ENCODE results near the gene GAA. TPM values are rescaled to one million over a fixed set of nuclear protein-coding genes. Genes with fewer than 3 reads are reported as not detected.

The GAA gene
- total RNA-seq, 5 donors from 2014 or later (not counting 1 experiment from before 2014, with no cell fraction given): 32.0 to 47.2 (median 42.1) TPM

Other genes with a start within 250 kb of the GAA start
- 1 to 10 TPM; 1.9 to 6.1 (median 3.4) TPM for gene TBC1D16, start 65.7 kb upstream of the GAA start, total RNA-seq
- gene CCDC40, start 64.9 kb upstream of the GAA start, total RNA-seq: 1 to 10 TPM in 4 of 5 donors, under 1 TPM in 1; 0.70 to 3.1 (median 1.4) TPM
- gene EIF4A3, start 45.5 kb downstream of the GAA start, total RNA-seq: 100 to 1,000 TPM in 1 of 5 donors, 10 to 100 TPM in 4; 70.1 to 105 (median 71.4) TPM
- under 1 TPM in 2 of 5 donors, not detected in 3; 0.06 to 0.10 TPM for gene CARD14, start 68.4 kb downstream of the GAA start, total RNA-seq
- gene SGSH, start 118.8 kb downstream of the GAA start, total RNA-seq: 100 to 1,000 TPM; 133 to 197 (median 155) TPM
- gene SLC26A11, start 118.8 kb downstream of the GAA start, total RNA-seq: 100 to 1,000 TPM in 3 of 5 donors, 10 to 100 TPM in 2; 45.9 to 123 (median 112) TPM
- 100 to 1,000 TPM; 433 to 628 (median 590) TPM for gene RNF213, start 159.3 kb downstream of the GAA start, total RNA-seq